H9 (cell line): Measurements from ENCODE around the gene PHEX. TPM values are rescaled to one million over a fixed set of nuclear protein-coding genes. Genes with fewer than 3 reads are reported as not detected.

Experiments used
- DNase-seq: peaks from one replicate; pipeline ENCODE4 v3.0.0-alpha.2; 2017
- H2AFZ ChIP-seq: one replicate; pipeline ENCODE4 v1.6.1; 2013; ENCODE audit warnings: mild to moderate bottlenecking, low read length, control low read depth, moderate library complexity
- H2AK5ac ChIP-seq: 2 replicates; pipeline ENCODE4 v1.6.1; 2013; ENCODE audit warnings: low read length, control low read depth, mixed read lengths; ENCODE audit not compliant: insufficient read length
- H2BK120ac ChIP-seq: one replicate; pipeline ENCODE4 v1.6.1; 2013; ENCODE audit warnings: low read depth, mild to moderate bottlenecking, low read length, control low read depth, inconsistent platforms; ENCODE audit not compliant: poor library complexity, severe bottlenecking
- H2BK12ac ChIP-seq: 2 replicates; pipeline ENCODE4 v1.6.1; 2013; ENCODE audit warnings: low read length, control low read depth, mixed read lengths, low read depth; ENCODE audit not compliant: insufficient read length
- H2BK15ac ChIP-seq: 2 replicates; pipeline ENCODE4 v1.6.1; 2013; ENCODE audit warnings: low read depth, low read length, control low read depth
- H2BK20ac ChIP-seq: one replicate; pipeline ENCODE4 v1.6.1; 2013; ENCODE audit warnings: low read depth, mild to moderate bottlenecking, low read length, control low read depth, inconsistent platforms; ENCODE audit not compliant: poor library complexity, severe bottlenecking
- H2BK5ac ChIP-seq: 2 replicates; pipeline ENCODE4 v1.6.1; 2013; ENCODE audit warnings: low read length, control low read depth, mixed read lengths; ENCODE audit not compliant: insufficient read length
- H3K14ac ChIP-seq: 2 replicates; pipeline ENCODE4 v1.6.1; 2013; ENCODE audit warnings: low read length, control low read depth; ENCODE audit not compliant: insufficient read depth
- H3K18ac ChIP-seq: 2 replicates; pipeline ENCODE4 v1.6.1; 2013; ENCODE audit warnings: low read depth, mild to moderate bottlenecking, mixed read lengths, low read length, control low read depth; ENCODE audit not compliant: insufficient read length
- H3K23ac ChIP-seq: 2 replicates; pipeline ENCODE4 v1.6.1; 2013; ENCODE audit warnings: low read length, control low read depth, mixed read lengths, low read depth; ENCODE audit not compliant: insufficient read length
- H3K23me2 ChIP-seq: 2 replicates; pipeline ENCODE4 v1.6.1; 2013; ENCODE audit warnings: low read depth, mild to moderate bottlenecking, mixed read lengths, low read length, control low read depth; ENCODE audit not compliant: insufficient read length, poor library complexity, severe bottlenecking
- H3K27ac ChIP-seq: 2 replicates; pipeline ENCODE4 v1.5.1; 2013; ENCODE audit warnings: low read length, control low read depth, mixed read lengths, low read depth; ENCODE audit not compliant: insufficient read length
- H3K27me3 ChIP-seq: 2 replicates; pipeline ENCODE4 v1.6.1; 2013; ENCODE audit warnings: low read length, control low read depth, inconsistent platforms; ENCODE audit not compliant: insufficient read depth
- H3K4ac ChIP-seq: 2 replicates; pipeline ENCODE4 v1.6.1; 2013; ENCODE audit warnings: low read depth, mild to moderate bottlenecking, control low read depth, inconsistent platforms, low read length, moderate library complexity
- H3K4me1 ChIP-seq: 2 replicates; pipeline ENCODE4 v1.6.1; 2013; ENCODE audit warnings: low read length, control low read depth, inconsistent platforms; ENCODE audit not compliant: insufficient read depth
- H3K4me2 ChIP-seq: 2 replicates; pipeline ENCODE4 v1.6.1; 2013; ENCODE audit warnings: low read length, control low read depth, mixed read lengths; ENCODE audit not compliant: insufficient read length, insufficient read depth
- H3K56ac ChIP-seq: 2 replicates; pipeline ENCODE4 v1.6.1; 2013; ENCODE audit warnings: low read depth, mild to moderate bottlenecking, mixed read lengths, low read length, control low read depth; ENCODE audit not compliant: insufficient read length
- H3K79me1 ChIP-seq: 2 replicates; pipeline ENCODE4 v1.6.1; 2013; ENCODE audit warnings: low read depth, mild to moderate bottlenecking, moderate library complexity, low read length, control low read depth, inconsistent platforms; ENCODE audit not compliant: insufficient read depth, poor library complexity, severe bottlenecking
- H3K79me2 ChIP-seq: 2 replicates; pipeline ENCODE4 v1.6.1; 2013; ENCODE audit warnings: low read length, control low read depth, inconsistent platforms; ENCODE audit not compliant: insufficient read depth
- H3K9ac ChIP-seq: 2 replicates; pipeline ENCODE4 v1.6.1; 2013; ENCODE audit warnings: low read length, control low read depth, mixed read lengths; ENCODE audit not compliant: insufficient read length; ENCODE audit errors: extremely low read depth
- H3K9me3 ChIP-seq: one replicate; pipeline ENCODE4 v1.6.1; 2013; ENCODE audit warnings: low read depth, low read length, inconsistent platforms; ENCODE audit not compliant: control insufficient read depth
- H3T11ph ChIP-seq: one replicate; pipeline ENCODE4 v1.6.1; 2013; ENCODE audit warnings: mild to moderate bottlenecking, low read length, control low read depth, inconsistent platforms
- H4K20me1 ChIP-seq: one replicate; pipeline ENCODE4 v1.6.1; 2013; ENCODE audit not compliant: control insufficient read depth, insufficient read length, insufficient read depth
- H4K5ac ChIP-seq: 2 replicates; pipeline ENCODE4 v1.6.1; 2013; ENCODE audit warnings: low read depth, mild to moderate bottlenecking, mixed read lengths, low read length, control low read depth; ENCODE audit not compliant: insufficient read length
- H4K8ac ChIP-seq: replicated peaks from 2 replicates; pipeline ENCODE4 v1.6.1; 2013; ENCODE audit warnings: low read length, control low read depth, mixed read lengths, low read depth; ENCODE audit not compliant: insufficient read length
- H4K91ac ChIP-seq: 2 replicates; pipeline ENCODE4 v1.6.1; 2013; ENCODE audit warnings: low read depth, mild to moderate bottlenecking, moderate library complexity, mixed read lengths, low read length, control low read depth; ENCODE audit not compliant: insufficient read length
- H3K27ac Mint-ChIP-seq, 3 experiments: 2 replicates in 2 of 3; 3 replicates in 1 of 3; pipeline ENCODE4 v1.8.0; 2020 to 2021; ENCODE audit warnings: mixed read lengths in 3 of 3, mild to moderate bottlenecking in 1 of 3, moderate library complexity in 1 of 3
- H3K27me3 Mint-ChIP-seq: 2 replicates; pipeline ENCODE4 v1.8.0; 2021; ENCODE audit warnings: low read depth, mild to moderate bottlenecking, moderate library complexity, mixed read lengths
- H3K36me3 Mint-ChIP-seq, 3 experiments: 2 replicates in 2 of 3; 3 replicates in 1 of 3; pipeline ENCODE4 v1.8.0; 2020 to 2021; ENCODE audit warnings: low read depth in 3 of 3, mixed read lengths in 3 of 3; ENCODE audit not compliant: insufficient read depth in 1 of 3
- H3K4me1 Mint-ChIP-seq, 2 experiments: 2 replicates each; pipeline ENCODE4 v1.8.0; 2020; ENCODE audit warnings: mixed read lengths in 2 of 2
- H3K4me3 Mint-ChIP-seq, 2 experiments: 2 replicates in 1 of 2; 3 replicates in 1 of 2; pipeline ENCODE4 v1.8.0; 2020 to 2021; ENCODE audit warnings: mild to moderate bottlenecking in 2 of 2, mixed read lengths in 2 of 2, moderate library complexity in 1 of 2
- H3K9me3 Mint-ChIP-seq, 2 experiments: 2 replicates in 1 of 2; 3 replicates in 1 of 2; pipeline ENCODE4 v1.8.0; 2020; ENCODE audit warnings: mild to moderate bottlenecking in 2 of 2, mixed read lengths in 2 of 2, moderate library complexity in 1 of 2
- WGBS: extraction: QIAGEN DNeasy Blood & Tissue Kit; methylation state at CpG from one replicate; pipeline ENCODE4 v1.1.7; 2013; ENCODE audit warnings: missing lambda C conversion rate, low lambda C conversion rate, mixed read lengths; ENCODE audit not compliant: insufficient read length; ENCODE audit errors: extremely low coverage; 5-methylcytosine and 5-hydroxymethylcytosine counted together
- total RNA-seq: library from RNA; stranded (reverse); gene quantifications from 2 replicates; pipeline ENCODE4 v1.2.1, GENCODE V29; 2021
- TF ChIP-seq, protein P1 (sequence below): fragments of 200-600 bp; sonication (generic); conservative IDR thresholded peaks from 3 replicates; pipeline ENCODE4 v1.8.0; 2021; ENCODE audit warnings: antibody characterized with exemption, mild to moderate bottlenecking

Gene PHEX
- total RNA-seq, 1 experiment from 2014 or later, result 0.11 TPM

DNA sequence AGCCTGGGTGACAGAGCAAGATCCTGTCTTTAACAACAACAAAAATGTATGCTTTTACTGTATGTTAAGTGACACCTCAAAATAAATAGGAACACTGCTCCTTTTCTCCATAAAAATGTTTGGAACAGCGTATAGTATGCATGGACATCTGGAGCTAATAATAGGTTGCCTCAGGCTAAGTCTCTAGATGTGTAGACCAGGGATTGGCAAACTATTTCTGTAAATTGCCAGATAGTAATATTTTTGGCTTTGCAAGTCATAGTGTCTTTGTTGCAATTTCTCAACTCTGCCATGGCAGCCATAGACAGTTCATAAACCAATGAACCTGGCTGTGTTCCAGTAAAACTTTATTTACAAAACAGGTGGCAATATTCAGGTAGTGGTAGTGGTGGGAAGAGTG, 164.0 kb downstream of the PHEX start:
- H3K23ac ChIP-seq, result no peak overlapping the region
- no peak overlapping the region for H3K27ac Mint-ChIP-seq
- H2BK120ac ChIP-seq, result no peak overlapping the region
- no peak overlapping the region for H4K8ac ChIP-seq
- no peak overlapping the region for H3K9ac ChIP-seq
- H4K20me1 ChIP-seq, result no peaks in the 10 kb centered on the region
- peaks cover 4% of the 10 kb centered on the region for H3K9me3 ChIP-seq
- no peak overlapping the region for H2BK12ac ChIP-seq
- no peak overlapping the region for H3K18ac ChIP-seq
- no peak overlapping the region for H2BK5ac ChIP-seq
- TF ChIP-seq, protein P1, sequence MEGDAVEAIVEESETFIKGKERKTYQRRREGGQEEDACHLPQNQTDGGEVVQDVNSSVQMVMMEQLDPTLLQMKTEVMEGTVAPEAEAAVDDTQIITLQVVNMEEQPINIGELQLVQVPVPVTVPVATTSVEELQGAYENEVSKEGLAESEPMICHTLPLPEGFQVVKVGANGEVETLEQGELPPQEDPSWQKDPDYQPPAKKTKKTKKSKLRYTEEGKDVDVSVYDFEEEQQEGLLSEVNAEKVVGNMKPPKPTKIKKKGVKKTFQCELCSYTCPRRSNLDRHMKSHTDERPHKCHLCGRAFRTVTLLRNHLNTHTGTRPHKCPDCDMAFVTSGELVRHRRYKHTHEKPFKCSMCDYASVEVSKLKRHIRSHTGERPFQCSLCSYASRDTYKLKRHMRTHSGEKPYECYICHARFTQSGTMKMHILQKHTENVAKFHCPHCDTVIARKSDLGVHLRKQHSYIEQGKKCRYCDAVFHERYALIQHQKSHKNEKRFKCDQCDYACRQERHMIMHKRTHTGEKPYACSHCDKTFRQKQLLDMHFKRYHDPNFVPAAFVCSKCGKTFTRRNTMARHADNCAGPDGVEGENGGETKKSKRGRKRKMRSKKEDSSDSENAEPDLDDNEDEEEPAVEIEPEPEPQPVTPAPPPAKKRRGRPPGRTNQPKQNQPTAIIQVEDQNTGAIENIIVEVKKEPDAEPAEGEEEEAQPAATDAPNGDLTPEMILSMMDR, result no peak
- no peaks in the 10 kb centered on the region for H3K79me2 ChIP-seq
- H3K23me2 ChIP-seq, result no peaks in the 10 kb centered on the region
- H3K27me3 ChIP-seq, result no peaks in the 10 kb centered on the region
- no peak overlapping the region for H2BK20ac ChIP-seq
- H3K4me1 Mint-ChIP-seq, result peaks cover 2% of the 10 kb centered on the region in 2 experiments; a peak in 2 of 4 replicates
- H2BK15ac ChIP-seq, result no peak overlapping the region
- no peak overlapping the region for H4K91ac ChIP-seq
- no peak overlapping the region for H3K4me3 Mint-ChIP-seq
- H2AK5ac ChIP-seq, result no peak overlapping the region
- no peaks in the 10 kb centered on the region for H3K4me1 ChIP-seq
- no peak overlapping the region for H3T11ph ChIP-seq
- no peaks in the 10 kb centered on the region for H3K79me1 ChIP-seq
- H3K4me2 ChIP-seq, result no peak overlapping the region
- H3K4ac ChIP-seq, result no peak overlapping the region
- no peak overlapping the region for H4K5ac ChIP-seq
- no CpG with 5 or more reads among the region's 1 CpG for WGBS
- no peak overlapping the region for H3K27ac ChIP-seq
- no peak overlapping the region for H2AFZ ChIP-seq
- H3K36me3 Mint-ChIP-seq, result peaks cover 0 to 3% (median 0%) of the 10 kb centered on the region in 3 experiments; a peak in 1 of 7 replicates
- DNase-seq, result no peak
- H3K9me3 Mint-ChIP-seq, result peaks cover 0 to 24% of the 10 kb centered on the region in 2 experiments; a peak in 4 of 5 replicates
- no peaks in the 10 kb centered on the region for H3K27me3 Mint-ChIP-seq
- no peak overlapping the region for H3K56ac ChIP-seq
- H3K14ac ChIP-seq, result no peak overlapping the region
